Ascending aorta (tissue), 2 donors: Measurements from ENCODE around the gene CALN1. TPM values are rescaled to one million over a fixed set of nuclear protein-coding genes. Genes with fewer than 3 reads are reported as not detected.
"Not testable (repeated sequence)": the region's sequence is repeated elsewhere in the genome, so short reads cannot be mapped to it uniquely, and the experiment has no call there.

ENCODE experiments used
- DNase-seq, 2 donors: peaks; one replicate each; pipeline ENCODE4 v3.0.0-alpha.2; 2019; ENCODE audit warnings: low spot score in 2 of 2
- H3K27ac ChIP-seq, 2 donors: fragments of 200-600 bp; sonication (generic); one replicate each; pipeline ENCODE4 v1.5.1; 2016 to 2017; ENCODE audit warnings: mild to moderate bottlenecking in 1 of 2
- H3K27me3 ChIP-seq: fragments of 200-600 bp; sonication (generic); one replicate; pipeline ENCODE4 v1.5.1; 2017
- H3K36me3 ChIP-seq, 2 donors: fragments of 200-600 bp; sonication (generic); one replicate each; pipeline ENCODE4 v1.5.1; 2016
- H3K4me1 ChIP-seq, 2 donors: fragments of 200-600 bp; sonication (generic); one replicate each; pipeline ENCODE4 v1.5.1; 2016 to 2017; ENCODE audit warnings: mild to moderate bottlenecking in 1 of 2
- H3K4me3 ChIP-seq, 2 donors: fragments of 200-600 bp; sonication (generic); one replicate each; pipeline ENCODE4 v1.5.1; 2016 to 2017; ENCODE audit warnings: mild to moderate bottlenecking in 1 of 2
- H3K9me3 ChIP-seq, 2 donors: fragments of 200-600 bp; sonication (generic); one replicate each; pipeline ENCODE4 v1.5.1; 2016
- CTCF ChIP-seq, 3 experiments: fragments of 200-600 bp in 2 of 3; fragments of 450-650 bp in 1 of 3; sonication (generic) in 2 of 3; IDR thresholded peaks; one replicate each; pipeline ENCODE4 v1.5.1; 2016 to 2019; ENCODE audit warnings: antibody characterized with exemption in 3 of 3, mild to moderate bottlenecking in 1 of 3, moderate library complexity in 1 of 3
- intact Hi-C: fragments of 100-400 bp; cut with DNase I; formaldehyde crosslinking; loops from one replicate; pipeline ENCODE4 v1.15.1; 2023
- total RNA-seq: library from RNA; depleted of rRNA; stranded (reverse); fragments of >200 nt; gene quantifications from one replicate; pipeline ENCODE4 v1.1.0, GENCODE V29; 2016

Gene CALN1
- total RNA-seq, 1 donor from 2014 or later: 1.2 TPM

GRCh38 chr7:72077786-72078185 is 334.4 kb downstream of the CALN1 start:
- H3K27ac ChIP-seq: no peak overlapping the region
- intact Hi-C loops: no loop called here

GRCh38 chr7:72072901-72073300 is 339.2 kb downstream of the CALN1 start:
- no peaks in the 10 kb centered on the region for H3K36me3 ChIP-seq

More at GRCh38 chr7:72077786-72078185, 334.4 kb downstream of the CALN1 start:
- TF ChIP-seq CTCF (IDR thresholded peaks at IDR 0.05): no peak
- Histone ChIP-seq H3K4me1 (no peaks in the 10 kb centered on the region), H3K9me3 (no peaks in the 10 kb centered on the region), H3K4me3 (no peak overlapping the region), H3K27me3 (no peaks in the 10 kb centered on the region), H3K36me3 (no peaks in the 10 kb centered on the region)
- no peak for DNase-seq

GRCh38 chr7:72069263-72069662 is 342.9 kb downstream of the CALN1 start:
- H3K27ac ChIP-seq: no peak overlapping the region
- H3K4me1 ChIP-seq: no peaks in the 10 kb centered on the region
- TF ChIP-seq CTCF (IDR thresholded peaks at IDR 0.05): no peak
- peaks cover 0 to 4% of the 10 kb centered on the region in 2 donors for H3K9me3 ChIP-seq
- H3K36me3 ChIP-seq: no peaks in the 10 kb centered on the region
- H3K27me3 ChIP-seq: no peaks in the 10 kb centered on the region
- DNase-seq: no peak
- no peak overlapping the region for H3K4me3 ChIP-seq
- intact Hi-C loops: no loop called here

More at GRCh38 chr7:72072901-72073300, 339.2 kb downstream of the CALN1 start:
- no peaks in the 10 kb centered on the region for H3K4me1 ChIP-seq
- no peak overlapping the region for H3K4me3 ChIP-seq
- intact Hi-C loops: no loop called here
- no peak for TF ChIP-seq CTCF (IDR thresholded peaks at IDR 0.05)
- no peaks in the 10 kb centered on the region for H3K27me3 ChIP-seq
- peaks cover 0 to 4% of the 10 kb centered on the region in 2 donors for H3K9me3 ChIP-seq
- no peak overlapping the region for H3K27ac ChIP-seq
- DNase-seq: no peak

GRCh38 chr7:72065764-72066163 is 346.4 kb downstream of the CALN1 start:
- H3K9me3 ChIP-seq, H3K4me3 ChIP-seq, H3K4me1 ChIP-seq, H3K27me3 ChIP-seq, H3K27ac ChIP-seq, intact Hi-C loops, H3K36me3 ChIP-seq, DNase-seq: not testable (repeated sequence)

- intact Hi-C loops: no loop called here
- no peak for TF ChIP-seq CTCF (IDR thresholded peaks at IDR 0.05)
- no peak overlapping the region for H3K4me3 ChIP-seq
- H3K27ac ChIP-seq: no peak overlapping the region
- no peaks in the 10 kb centered on the region for H3K4me1 ChIP-seq
- no peak for DNase-seq
- no peaks in the 10 kb centered on the region for H3K36me3 ChIP-seq
- H3K27me3 ChIP-seq: no peaks in the 10 kb centered on the region
- no peaks in the 10 kb centered on the region for H3K9me3 ChIP-seq
Measured at GRCh38 chr7:72064916-72065315, 347.2 kb downstream of the CALN1 start.

GRCh38 chr7:72063330-72063729 is 348.8 kb downstream of the CALN1 start:
- Histone ChIP-seq H3K27ac (no peak overlapping the region), H3K9me3 (no peaks in the 10 kb centered on the region)
- no peak for DNase-seq

More at GRCh38 chr7:72063330-72063729, 348.8 kb downstream of the CALN1 start:
- TF ChIP-seq CTCF (IDR thresholded peaks at IDR 0.05): no peak
- Histone ChIP-seq H3K27me3 (no peaks in the 10 kb centered on the region), H3K36me3 (no peaks in the 10 kb centered on the region), H3K4me3 (no peak overlapping the region), H3K4me1 (no peaks in the 10 kb centered on the region)
- intact Hi-C loops: no loop called here
